GM21447 (cell line): ENCODE data around the gene MBTPS1.

Source experiments
- ATAC-seq: cut with Tn5 transposase; IDR thresholded peaks from one replicate; pipeline ENCODE4 v1.9.1; 2021; ENCODE audit not compliant: unreplicated experiment

Gene MBTPS1

GRCh38 chr16:84055366-84055765, 61.4 kb downstream of the MBTPS1 start:
- no peak for ATAC-seq

- ATAC-seq = no peak
Measured at GRCh38 chr16:84054916-84055315, 61.8 kb downstream of the MBTPS1 start.

- ATAC-seq = no peak
Measured at GRCh38 chr16:84054271-84054670, 62.5 kb downstream of the MBTPS1 start.

GRCh38 chr16:84053237-84053636, 63.5 kb downstream of the MBTPS1 start:
- ATAC-seq = no peak

- no peak for ATAC-seq
Measured at GRCh38 chr16:84052071-84052622, 64.6 kb downstream of the MBTPS1 start.

GRCh38 chr16:84050316-84050715, 66.4 kb downstream of the MBTPS1 start:
- ATAC-seq = no peak

- no peak for ATAC-seq
Measured at GRCh38 chr16:84049403-84050060, 67.2 kb downstream of the MBTPS1 start.

- ATAC-seq = no peak
Measured at GRCh38 chr16:84048871-84049270, 67.9 kb downstream of the MBTPS1 start.

GRCh38 chr16:84048270-84048669, 68.5 kb downstream of the MBTPS1 start:
- no peak for ATAC-seq

- no peak for ATAC-seq
Measured at GRCh38 chr16:84047626-84048025, 69.1 kb downstream of the MBTPS1 start.

- ATAC-seq = no peak
Measured at GRCh38 chr16:84047206-84047605, 69.5 kb downstream of the MBTPS1 start.

GRCh38 chr16:84045818-84046470, 70.8 kb downstream of the MBTPS1 start:
- ATAC-seq = no peak

- ATAC-seq = no peak
Measured at GRCh38 chr16:84045001-84045817, 71.5 kb downstream of the MBTPS1 start.

GRCh38 chr16:84044118-84044488, 72.6 kb downstream of the MBTPS1 start:
- ATAC-seq = no peak

- no peak for ATAC-seq
Measured at GRCh38 chr16:84043486-84044117, 73.1 kb downstream of the MBTPS1 start.

- no peak for ATAC-seq
Measured at GRCh38 chr16:84042879-84043485, 73.8 kb downstream of the MBTPS1 start.

- ATAC-seq = no peak
Measured at GRCh38 chr16:84042308-84042878, 74.3 kb downstream of the MBTPS1 start, which contains the start of gene SLC38A8. Gene SLC38A8, minus strand, starts transcription at chr16:84042795. Its CDS starts 638 bp downstream, at chr16:84042157.

- ATAC-seq = no peak
Measured at GRCh38 chr16:84041881-84042280, 74.9 kb downstream of the MBTPS1 start.

- ATAC-seq = no peak
Measured at GRCh38 chr16:84040823-84041820, 75.6 kb downstream of the MBTPS1 start.
